Measurements from ENCODE around the gene SAMD9. TPM values are rescaled to one million over a fixed set of nuclear protein-coding genes. Genes with fewer than 3 reads are reported as not detected.

SAMD9 gene
- total and polyA plus RNA-seq, 2 experiments from 2014 or later: 0.54 to 4.4 TPM

DNA sequence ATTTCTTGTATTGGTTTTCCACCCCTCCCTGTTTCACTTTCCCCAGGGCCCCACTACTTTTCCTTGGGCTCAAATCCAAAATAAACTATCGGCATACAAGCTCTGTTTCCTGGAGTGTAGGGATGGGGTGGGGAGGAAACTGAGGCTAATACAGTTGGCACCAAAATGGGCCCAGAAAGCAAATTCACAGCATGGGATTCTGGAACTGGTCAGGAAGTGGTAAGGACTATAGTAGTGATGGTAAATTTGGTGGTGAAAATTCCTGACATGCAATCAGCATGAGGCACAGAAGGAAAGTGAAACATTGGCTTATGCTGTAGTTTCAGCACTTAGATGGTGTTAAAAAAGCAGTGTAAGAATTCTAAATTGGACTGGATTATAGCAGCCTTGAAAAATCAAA is 39.1 kb upstream of the SAMD9 start:
- WGBS (ENCODE audit: low lambda C conversion rate, missing lambda C conversion rate): 68% methylated on average over 1 of the region's 1 CpG
- TF ChIP-seq, protein P1, sequence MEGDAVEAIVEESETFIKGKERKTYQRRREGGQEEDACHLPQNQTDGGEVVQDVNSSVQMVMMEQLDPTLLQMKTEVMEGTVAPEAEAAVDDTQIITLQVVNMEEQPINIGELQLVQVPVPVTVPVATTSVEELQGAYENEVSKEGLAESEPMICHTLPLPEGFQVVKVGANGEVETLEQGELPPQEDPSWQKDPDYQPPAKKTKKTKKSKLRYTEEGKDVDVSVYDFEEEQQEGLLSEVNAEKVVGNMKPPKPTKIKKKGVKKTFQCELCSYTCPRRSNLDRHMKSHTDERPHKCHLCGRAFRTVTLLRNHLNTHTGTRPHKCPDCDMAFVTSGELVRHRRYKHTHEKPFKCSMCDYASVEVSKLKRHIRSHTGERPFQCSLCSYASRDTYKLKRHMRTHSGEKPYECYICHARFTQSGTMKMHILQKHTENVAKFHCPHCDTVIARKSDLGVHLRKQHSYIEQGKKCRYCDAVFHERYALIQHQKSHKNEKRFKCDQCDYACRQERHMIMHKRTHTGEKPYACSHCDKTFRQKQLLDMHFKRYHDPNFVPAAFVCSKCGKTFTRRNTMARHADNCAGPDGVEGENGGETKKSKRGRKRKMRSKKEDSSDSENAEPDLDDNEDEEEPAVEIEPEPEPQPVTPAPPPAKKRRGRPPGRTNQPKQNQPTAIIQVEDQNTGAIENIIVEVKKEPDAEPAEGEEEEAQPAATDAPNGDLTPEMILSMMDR (IDR thresholded peaks at IDR 0.05; ENCODE audit: poor library complexity): no peak
- no peak for TF ChIP-seq EZH2phosphoT487 (IDR thresholded peaks at IDR 0.05; ENCODE audit: low read depth, severe bottlenecking, unreplicated experiment)
- H3K9me2 ChIP-seq (replicated peaks; ENCODE audit: insufficient read depth): no peaks in the 10 kb centered on the region
- H3K9me3 ChIP-seq (ENCODE audit: low read depth): no peaks in the 10 kb centered on the region
- H3K4me3 ChIP-seq: no peak overlapping the region
- H3K4me1 ChIP-seq (ENCODE audit: insufficient read depth): no peaks in the 10 kb centered on the region
- no peaks in the 10 kb centered on the region for H3K79me2 ChIP-seq
- H4K20me1 ChIP-seq (ENCODE audit: insufficient read depth, poor library complexity, severe bottlenecking): no peaks in the 10 kb centered on the region
- no peaks in the 10 kb centered on the region for H3K27me3 ChIP-seq
- no peak overlapping the region for H3K27ac ChIP-seq
- no peak overlapping the region for H2AFZ ChIP-seq
- no peak overlapping the region for H3K4me2 ChIP-seq
- no peaks in the 10 kb centered on the region for H3K36me3 ChIP-seq (replicated peaks; ENCODE audit: insufficient read depth, low read depth)
- no peak for DNase-seq (ENCODE audit: low spot score)

DNA sequence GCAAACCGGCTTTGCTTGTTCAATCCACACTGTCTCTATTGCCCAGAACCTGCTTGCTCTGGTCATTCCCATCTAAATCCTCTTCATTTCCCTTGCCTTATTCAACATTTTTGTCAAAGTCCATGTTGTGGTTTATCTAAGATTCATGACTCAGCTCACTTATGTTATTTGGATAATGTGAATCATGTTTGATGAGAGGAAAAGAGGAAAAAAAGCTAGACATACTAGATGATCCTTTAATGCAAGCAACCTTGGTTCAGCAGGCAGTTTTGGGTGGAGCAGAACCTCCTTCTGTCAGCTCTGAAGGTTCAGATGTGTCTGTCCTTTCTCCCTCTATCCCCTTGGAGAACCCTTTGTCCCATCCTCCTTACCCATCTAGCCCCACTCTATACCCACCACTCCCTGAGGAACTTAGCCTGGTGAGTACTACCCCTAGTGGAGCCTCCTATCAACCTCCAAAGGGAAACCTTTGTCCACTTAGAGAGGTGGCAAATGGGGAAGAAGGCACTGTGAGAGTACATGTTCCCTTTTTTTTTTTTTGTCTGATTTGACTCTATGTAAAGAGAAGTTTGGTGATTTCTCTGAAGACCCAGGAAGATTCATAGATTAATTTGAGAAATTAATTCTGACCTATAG is 32.5 kb upstream of the SAMD9 start:
- 80% methylated on average over 1 of the region's 1 CpG for WGBS (ENCODE audit: low lambda C conversion rate, missing lambda C conversion rate)
- H3K79me2 ChIP-seq: no peaks in the 10 kb centered on the region
- H3K27ac ChIP-seq: peak overlapping the region; percentile 38
- no peaks in the 10 kb centered on the region for H4K20me1 ChIP-seq (ENCODE audit: insufficient read depth, poor library complexity, severe bottlenecking)
- no peaks in the 10 kb centered on the region for H3K9me3 ChIP-seq (ENCODE audit: low read depth)
- no peak overlapping the region for H3K4me2 ChIP-seq
- no peak overlapping the region for H3K4me3 ChIP-seq
- H3K9me2 ChIP-seq (replicated peaks; ENCODE audit: insufficient read depth): no peaks in the 10 kb centered on the region
- peaks cover 4% of the 10 kb centered on the region for H3K4me1 ChIP-seq (ENCODE audit: insufficient read depth)
- TF ChIP-seq, protein P1 (IDR thresholded peaks at IDR 0.05; ENCODE audit: poor library complexity): no peak
- no peak for TF ChIP-seq EZH2 (IDR thresholded peaks at IDR 0.05; ENCODE audit: borderline replicate concordance)
- no peak for TF ChIP-seq EZH2phosphoT487 (IDR thresholded peaks at IDR 0.05; ENCODE audit: low read depth, severe bottlenecking, unreplicated experiment)
- DNase-seq (ENCODE audit: low spot score): peak; percentile 10
- H3K36me3 ChIP-seq (replicated peaks; ENCODE audit: insufficient read depth, low read depth): no peaks in the 10 kb centered on the region
- H3K27me3 ChIP-seq: no peaks in the 10 kb centered on the region
- H2AFZ ChIP-seq: no peak overlapping the region

DNA sequence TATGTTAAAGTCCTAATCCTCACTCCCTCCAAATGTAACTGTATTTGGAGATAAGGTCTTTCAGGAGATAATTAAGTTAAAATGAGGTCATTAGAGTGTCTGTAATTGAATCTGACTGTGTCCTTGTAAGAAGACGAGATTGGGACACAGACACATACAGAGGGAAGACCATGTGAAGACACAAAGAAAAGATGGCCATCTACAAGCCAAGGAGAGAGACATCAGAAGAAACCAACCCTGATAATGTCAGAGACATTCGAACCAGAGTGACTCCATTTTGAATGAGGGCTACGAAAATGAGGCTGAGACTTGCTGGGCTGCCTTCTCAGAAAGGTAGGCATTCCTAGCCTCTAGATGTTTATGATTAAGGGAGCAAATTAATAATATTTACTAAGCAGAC is 30.9 kb upstream of the SAMD9 start:
- Histone ChIP-seq H3K4me3 (no peak overlapping the region), H3K36me3 (replicated peaks; ENCODE audit: insufficient read depth, low read depth) (no peaks in the 10 kb centered on the region), H3K27ac (no peak overlapping the region), H3K4me2 (peak overlapping the region; percentile 61), H2AFZ (peak overlapping the region; percentile 32), H3K4me1 (ENCODE audit: insufficient read depth) (peaks cover 4% of the 10 kb centered on the region), H3K9me2 (replicated peaks; ENCODE audit: insufficient read depth) (no peaks in the 10 kb centered on the region), H3K27me3 (no peaks in the 10 kb centered on the region), H3K9me3 (ENCODE audit: low read depth) (no peaks in the 10 kb centered on the region), H3K79me2 (no peaks in the 10 kb centered on the region), H4K20me1 (ENCODE audit: insufficient read depth, poor library complexity, severe bottlenecking) (no peaks in the 10 kb centered on the region)
- no peak for DNase-seq (ENCODE audit: low spot score)
- TF ChIP-seq, protein P1 (IDR thresholded peaks at IDR 0.05; ENCODE audit: poor library complexity): no peak
- no peak for TF ChIP-seq EZH2phosphoT487 (IDR thresholded peaks at IDR 0.05; ENCODE audit: low read depth, severe bottlenecking, unreplicated experiment)
- no peak for TF ChIP-seq EZH2 (IDR thresholded peaks at IDR 0.05; ENCODE audit: borderline replicate concordance)
- 88% methylated on average over 3 of the region's 3 CpGs for WGBS (ENCODE audit: low lambda C conversion rate, missing lambda C conversion rate)

All from hepatocyte (in vitro differentiated cells).